Fibroblast of pulmonary artery (primary cell): ENCODE measurements around the gene HOXC11.

ENCODE experiments used
- DNase-seq: peaks from one replicate; pipeline ENCODE4 v3.0.0-alpha.2; 2010; ENCODE audit warnings: low read depth
- H3K4me3 ChIP-seq: replicated peaks from 2 replicates; pipeline ENCODE4 v1.5.1; 2011; ENCODE audit warnings: low read depth, mild to moderate bottlenecking, control low read depth, low read length, moderate library complexity
- TF ChIP-seq, protein P1 (sequence below): IDR thresholded peaks from 2 replicates; pipeline ENCODE4 v1.5.1; 2011; ENCODE audit warnings: mild to moderate bottlenecking, control low read depth, low read length, inconsistent platforms; ENCODE audit errors: missing control alignments

The HOXC11 gene

GRCh38 chr12:53931844-53932581, 40.9 kb upstream of the HOXC11 start:
- TF ChIP-seq, protein P1, sequence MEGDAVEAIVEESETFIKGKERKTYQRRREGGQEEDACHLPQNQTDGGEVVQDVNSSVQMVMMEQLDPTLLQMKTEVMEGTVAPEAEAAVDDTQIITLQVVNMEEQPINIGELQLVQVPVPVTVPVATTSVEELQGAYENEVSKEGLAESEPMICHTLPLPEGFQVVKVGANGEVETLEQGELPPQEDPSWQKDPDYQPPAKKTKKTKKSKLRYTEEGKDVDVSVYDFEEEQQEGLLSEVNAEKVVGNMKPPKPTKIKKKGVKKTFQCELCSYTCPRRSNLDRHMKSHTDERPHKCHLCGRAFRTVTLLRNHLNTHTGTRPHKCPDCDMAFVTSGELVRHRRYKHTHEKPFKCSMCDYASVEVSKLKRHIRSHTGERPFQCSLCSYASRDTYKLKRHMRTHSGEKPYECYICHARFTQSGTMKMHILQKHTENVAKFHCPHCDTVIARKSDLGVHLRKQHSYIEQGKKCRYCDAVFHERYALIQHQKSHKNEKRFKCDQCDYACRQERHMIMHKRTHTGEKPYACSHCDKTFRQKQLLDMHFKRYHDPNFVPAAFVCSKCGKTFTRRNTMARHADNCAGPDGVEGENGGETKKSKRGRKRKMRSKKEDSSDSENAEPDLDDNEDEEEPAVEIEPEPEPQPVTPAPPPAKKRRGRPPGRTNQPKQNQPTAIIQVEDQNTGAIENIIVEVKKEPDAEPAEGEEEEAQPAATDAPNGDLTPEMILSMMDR, result no peak
- DNase-seq, result no peak
- H3K4me3 ChIP-seq, result no peak overlapping the region

DNA sequence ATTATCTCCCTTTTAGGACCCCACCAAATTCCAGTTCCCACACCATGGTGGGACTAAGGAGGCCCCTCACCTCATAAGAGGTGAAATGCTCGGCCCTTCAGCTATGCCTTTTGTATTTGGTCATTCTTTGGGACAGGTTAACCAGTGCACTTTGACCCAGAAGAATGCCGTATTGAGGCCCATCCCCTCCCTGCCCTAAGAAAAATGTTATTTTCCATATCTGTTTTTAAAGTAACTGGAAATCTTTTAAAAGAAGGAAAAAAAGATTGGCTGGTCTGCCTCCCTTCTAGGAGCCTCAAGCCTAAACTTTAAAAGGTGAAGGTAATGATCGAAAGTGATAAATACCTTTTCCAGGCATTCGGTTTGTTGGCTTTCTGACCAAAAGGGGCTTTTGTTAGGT, 40.0 kb upstream of the HOXC11 start:
- TF ChIP-seq, protein P1, result no peak
- DNase-seq, result no peak
- H3K4me3 ChIP-seq, result no peak overlapping the region

GRCh38 chr12:53935383-53936341, 37.3 kb upstream of the HOXC11 start:
- H3K4me3 ChIP-seq, result no peak overlapping the region
- TF ChIP-seq, protein P1, result no peak
- no peak for DNase-seq

DNA sequence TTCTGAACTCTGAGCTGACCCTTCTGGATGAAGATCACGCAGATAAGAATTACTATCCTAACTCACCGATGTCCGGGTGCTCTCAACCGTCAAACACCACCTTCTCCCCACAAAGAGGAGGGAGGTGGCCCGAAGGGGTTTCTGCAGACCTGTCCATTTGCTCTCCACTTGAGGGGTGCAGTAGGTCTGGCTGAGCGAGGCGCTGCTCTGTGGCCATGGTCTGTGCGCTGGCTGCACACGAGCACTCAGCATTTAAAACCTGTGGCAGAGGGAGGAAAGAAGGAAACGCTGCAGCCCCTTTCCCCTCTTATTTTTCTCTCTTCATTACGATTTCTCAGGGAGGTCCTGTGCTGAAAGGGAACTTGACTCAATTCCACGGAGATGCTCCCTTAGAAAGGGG, 35.8 kb upstream of the HOXC11 start:
- H3K4me3 ChIP-seq, result no peak overlapping the region
- TF ChIP-seq, protein P1, result no peak
- no peak for DNase-seq

DNA sequence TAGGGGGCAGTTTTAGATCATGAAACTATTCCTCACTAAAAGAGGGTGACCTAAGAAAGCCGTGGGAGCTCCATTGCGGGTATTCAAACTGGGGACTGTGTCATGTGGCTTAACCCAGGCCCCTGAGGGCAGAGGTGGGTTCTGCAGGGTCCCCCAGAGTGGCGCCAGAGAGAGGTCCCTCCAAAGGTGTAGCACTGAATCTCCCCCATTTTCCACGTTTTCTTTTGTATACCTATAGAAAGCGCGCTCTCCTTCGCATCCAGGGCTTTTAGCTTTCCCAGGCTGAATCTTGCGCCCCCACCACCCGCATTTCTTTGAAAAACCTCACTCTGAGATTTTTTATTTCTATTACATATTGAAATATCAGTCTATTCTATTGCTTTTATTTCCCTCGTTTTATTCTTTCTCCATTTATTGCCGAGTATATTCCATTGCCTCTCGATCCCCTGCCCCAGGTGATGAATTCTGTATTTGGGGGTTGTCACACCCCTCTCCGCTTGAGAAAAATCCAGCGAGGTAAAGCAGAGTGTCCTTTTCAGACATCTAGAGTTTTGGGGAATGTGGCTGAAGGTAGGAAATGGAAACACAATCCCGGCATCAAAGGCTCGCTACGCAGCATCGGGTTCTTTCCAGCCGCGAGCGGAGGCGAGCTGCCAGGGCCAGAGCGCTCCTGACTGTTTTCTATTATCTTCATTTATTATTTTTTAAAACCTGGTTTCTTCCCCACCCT, 35.2 kb upstream of the HOXC11 start:
- H3K4me3 ChIP-seq, result no peak overlapping the region
- DNase-seq, result no peak
- TF ChIP-seq, protein P1, result no peak

DNA sequence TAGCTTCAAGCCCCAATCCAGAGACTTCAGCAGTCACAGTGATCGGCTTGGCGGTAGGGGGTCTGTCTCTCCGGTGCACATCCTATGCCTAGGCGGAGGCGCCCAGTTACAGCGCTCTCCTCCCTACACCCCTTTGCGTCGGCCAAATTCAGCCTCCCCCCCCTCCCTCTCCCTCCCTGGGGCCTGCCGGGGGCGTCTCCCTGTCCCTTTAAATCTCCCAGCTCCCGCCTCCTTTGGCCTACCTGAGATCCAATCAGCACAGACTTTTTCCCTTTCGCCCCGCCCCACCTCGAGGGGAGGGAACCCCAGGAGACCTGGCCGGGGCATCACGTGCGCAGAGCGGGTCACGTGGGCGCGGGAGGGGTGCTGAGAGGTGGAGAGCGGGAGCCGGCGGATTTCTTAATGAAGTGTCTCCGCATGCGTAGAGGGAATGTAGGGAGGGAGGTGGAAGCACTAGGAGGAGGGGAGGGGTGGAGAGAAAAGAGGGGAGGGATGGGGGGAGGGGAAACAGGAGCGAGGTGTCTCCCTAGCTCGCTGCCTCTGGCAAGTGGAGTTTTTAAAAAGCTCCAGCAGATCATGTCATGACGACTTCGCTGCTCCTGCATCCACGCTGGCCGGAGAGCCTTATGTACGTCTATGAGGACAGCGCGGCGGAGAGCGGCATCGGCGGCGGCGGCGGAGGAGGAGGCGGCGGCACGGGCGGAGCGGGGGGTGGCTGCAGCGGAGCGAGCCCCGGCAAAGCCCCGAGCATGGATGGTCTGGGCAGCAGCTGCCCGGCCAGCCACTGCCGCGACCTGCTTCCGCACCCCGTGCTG, 34.4 kb upstream of the HOXC11 start, which contains the start of gene HOXC13:
Gene HOXC13, plus strand, starts transcription at position 506 of the 815 bp plus-strand sequence. Its CDS starts 76 bp downstream, at position 582.
- H3K4me3 ChIP-seq, result no peak within 1 kb of the TSS
- DNase-seq, result peak; percentile 4
- TF ChIP-seq, protein P1, result no peak
